IMR-90 (cell line): ENCODE measurements around the gene HOXD13. TPM values are rescaled to one million over a fixed set of nuclear protein-coding genes. Genes with fewer than 3 reads are reported as not detected.
A peak's percentile ranks its signal among the peaks of the same experiment; 100 is the strongest.

ENCODE experiments used
- ATAC-seq: fragments of 200-7000 bp; cut with Tn5 transposase; 2 replicates; pipeline ENCODE4 v1.9.1; 2020; ENCODE audit warnings: low read depth, mild to moderate bottlenecking, moderate library complexity
- BruUV-seq: library from RNA; stranded (reverse); fragments of 400-500 nt; replicated peaks from 2 replicates; lab custom pipeline; 2021; lab: Mats Ljungman, UMichigan
- CTCF ChIA-PET: fragments of 300-600 bp; formaldehyde crosslinking; extraction: SDS; loops from one replicate; lab custom pipeline; 2021; ENCODE audit warnings: antibody characterized with exemption; lab: Yijun Ruan, JAX
- POLR2A ChIA-PET: fragments of 300-600 bp; sonication (Branson Sonifier 250); formaldehyde crosslinking; loops from one replicate; lab custom pipeline; 2022; ENCODE audit warnings: antibody characterized with exemption; ENCODE audit not compliant: unreplicated experiment; lab: Charles Lee
- DNase-seq: peaks from one replicate; pipeline ENCODE4 v3.0.0; 2013
- H2AFZ ChIP-seq: replicated peaks from 2 replicates; pipeline ENCODE3; 2013; ENCODE audit warnings: low read length, mild to moderate bottlenecking; ENCODE audit not compliant: poor library complexity
- H2AK5ac ChIP-seq: 2 replicates; pipeline ENCODE4 v1.6.1; 2013; ENCODE audit warnings: low read depth, low read length, inconsistent platforms
- H2AK9ac ChIP-seq: replicated peaks from 2 replicates; pipeline ENCODE3; 2013; ENCODE audit warnings: mild to moderate bottlenecking, low read depth, low read length, moderate library complexity; ENCODE audit not compliant: poor library complexity
- H2BK120ac ChIP-seq: 2 replicates; pipeline ENCODE4 v1.6.1; 2013; ENCODE audit warnings: low read depth, low read length, inconsistent platforms
- H2BK15ac ChIP-seq: 3 replicates; pipeline ENCODE4 v1.6.1; 2013; ENCODE audit warnings: low read depth, low read length, inconsistent platforms
- H2BK20ac ChIP-seq: 2 replicates; pipeline ENCODE4 v1.6.1; 2013; ENCODE audit warnings: low read depth, mild to moderate bottlenecking, inconsistent platforms, low read length, moderate library complexity
- H2BK5ac ChIP-seq: 2 replicates; pipeline ENCODE4 v1.6.1; 2013; ENCODE audit warnings: mild to moderate bottlenecking, low read depth, low read length, inconsistent platforms; ENCODE audit not compliant: poor library complexity, severe bottlenecking
- H3K14ac ChIP-seq: replicated peaks from 2 replicates; pipeline ENCODE4 v1.6.1; 2013; ENCODE audit warnings: low read depth, low read length, inconsistent platforms
- H3K18ac ChIP-seq: 2 replicates; pipeline ENCODE4 v1.6.1; 2013; ENCODE audit warnings: low read depth, low read length, control low read depth
- H3K23ac ChIP-seq: 2 replicates; pipeline ENCODE4 v1.6.1; 2013; ENCODE audit warnings: low read depth, low read length, inconsistent platforms
- H3K27ac ChIP-seq: 2 replicates; pipeline ENCODE4 v1.5.1; 2013; ENCODE audit warnings: mild to moderate bottlenecking, control low read depth, low read length; ENCODE audit not compliant: insufficient read depth
- H3K27me3 ChIP-seq: 2 replicates; pipeline ENCODE4 v1.6.1; 2013; ENCODE audit warnings: low read length; ENCODE audit not compliant: control insufficient read depth, insufficient read depth
- H3K36me3 ChIP-seq: 2 replicates; pipeline ENCODE4 v1.6.1; 2013; ENCODE audit warnings: low read length, mixed read lengths; ENCODE audit not compliant: control insufficient read depth, insufficient read depth
- H3K4ac ChIP-seq: 2 replicates; pipeline ENCODE4 v1.6.1; 2013; ENCODE audit warnings: low read depth, low read length, inconsistent platforms
- H3K4me1 ChIP-seq: 2 replicates; pipeline ENCODE4 v1.6.1; 2013; ENCODE audit warnings: low read length, mixed read lengths; ENCODE audit not compliant: control insufficient read depth, insufficient read depth
- H3K4me2 ChIP-seq: 2 replicates; pipeline ENCODE4 v1.6.1; 2013; ENCODE audit warnings: low read depth, mild to moderate bottlenecking, control low read depth, low read length, moderate library complexity
- H3K4me3 ChIP-seq: 2 replicates; pipeline ENCODE4 v1.5.1; 2013; ENCODE audit warnings: low read depth, mild to moderate bottlenecking, control low read depth, low read length, moderate library complexity; ENCODE audit not compliant: insufficient read depth
- H3K56ac ChIP-seq: 2 replicates; pipeline ENCODE4 v1.6.1; 2013; ENCODE audit warnings: low read length, inconsistent platforms; ENCODE audit not compliant: insufficient read depth; ENCODE audit errors: extremely low read depth
- H3K79me1 ChIP-seq, 2 experiments: 2 replicates each; pipeline ENCODE4 v1.6.1; 2013; ENCODE audit warnings: low read length in 2 of 2, inconsistent platforms in 1 of 2, low read depth in 1 of 2
- H3K9ac ChIP-seq: 2 replicates; pipeline ENCODE4 v1.6.1; 2013; ENCODE audit warnings: low read depth, low read length, control low read depth
- H3K9me1 ChIP-seq: 2 replicates; pipeline ENCODE4 v1.6.1; 2013; ENCODE audit warnings: low read length, inconsistent platforms; ENCODE audit not compliant: insufficient read depth
- H3K9me3 ChIP-seq: 2 replicates; pipeline ENCODE4 v1.6.1; 2013; ENCODE audit warnings: low read length; ENCODE audit not compliant: control insufficient read depth, insufficient read depth
- H4K20me1 ChIP-seq: 2 replicates; pipeline ENCODE4 v1.6.1; 2013; ENCODE audit warnings: low read length, inconsistent platforms; ENCODE audit not compliant: insufficient read depth
- H4K5ac ChIP-seq: 2 replicates; pipeline ENCODE4 v1.6.1; 2013; ENCODE audit warnings: mild to moderate bottlenecking, low read depth, low read length, control low read depth
- H4K8ac ChIP-seq, 2 experiments: 2 replicates each; pipeline ENCODE4 v1.6.1; 2013; ENCODE audit warnings: low read depth in 2 of 2, low read length in 2 of 2, control low read depth in 1 of 2, inconsistent platforms in 1 of 2
- H4K91ac ChIP-seq: 2 replicates; pipeline ENCODE4 v1.6.1; 2013; ENCODE audit warnings: low read depth, low read length, inconsistent platforms; ENCODE audit not compliant: insufficient read depth
- CEBPB ChIP-seq: IDR thresholded peaks from 2 replicates; pipeline ENCODE4 v1.6.1; 2012; ENCODE audit warnings: low read depth, low read length, improper control_type of control experiment
- FOS ChIP-seq: fragments of 150-350 bp; IDR thresholded peaks from 2 replicates; pipeline ENCODE4 v1.6.1; 2016; ENCODE audit warnings: low read depth, low read length
- MAFK ChIP-seq: IDR thresholded peaks from 2 replicates; pipeline ENCODE4 v1.6.1; 2012; ENCODE audit warnings: low read depth, low read length, improper control_type of control experiment
- MAZ ChIP-seq: IDR thresholded peaks from 2 replicates; pipeline ENCODE4 v1.6.1; 2012; ENCODE audit warnings: low read depth, mild to moderate bottlenecking, low read length, improper control_type of control experiment, moderate library complexity, borderline replicate concordance
- NFE2L2 ChIP-seq: fragments of 150-350 bp; IDR thresholded peaks from 2 replicates; pipeline ENCODE4 v1.6.1; 2016; ENCODE audit warnings: low read depth, mild to moderate bottlenecking, low read length
- POLR2A ChIP-seq: IDR thresholded peaks from 2 replicates; pipeline ENCODE4 v1.6.1; 2012; ENCODE audit warnings: mild to moderate bottlenecking, low read depth, low read length
- RAD21 ChIP-seq: IDR thresholded peaks from 2 replicates; pipeline ENCODE4 v1.6.1; 2012; ENCODE audit warnings: low read length, improper control_type of control experiment
- SMC3 ChIP-seq: fragments of 150-350 bp; IDR thresholded peaks from 2 replicates; pipeline ENCODE4 v1.6.1; 2016; ENCODE audit warnings: low read depth, mild to moderate bottlenecking, antibody characterized with exemption, low read length, moderate library complexity
- WGBS, 2 experiments: methylation state at CpG; one replicate each; pipeline versions ENCODE4 v1.1.5 to v1.1.7; 2013; ENCODE audit warnings: missing lambda C conversion rate in 2 of 2; ENCODE audit not compliant: insufficient read length in 1 of 2; ENCODE audit errors: extremely low coverage in 2 of 2; 5-methylcytosine and 5-hydroxymethylcytosine counted together
- dilution Hi-C: fragments of 300-500 bp; cut with HindIII; formaldehyde crosslinking; loops from one replicate; pipeline ENCODE4 v1.14.3; 2018; ENCODE audit warnings: low sequenced_read_pairs; ENCODE audit not compliant: unreplicated experiment
- in situ Hi-C: fragments of 300-500 bp; cut with MboI; formaldehyde crosslinking; loops from 3 replicates; pipeline ENCODE4 v1.14.3; 2019; ENCODE audit warnings: low sequenced_read_pairs, inconsistent platforms, mixed read lengths
- intact Hi-C: fragments of 100-400 bp; cut with micrococcal nuclease; formaldehyde crosslinking; loops from 2 replicates; pipeline ENCODE4 v1.10.0; 2022
- polyA plus RNA-seq, 3 experiments: library from polyadenylated mRNA; depleted of rRNA; stranded (reverse); fragments of >200 nt; gene quantifications; 2 replicates each; pipeline ENCODE4 v1.2.3, GENCODE V29; 2012; ENCODE audit warnings: low replicate concordance in 1 of 3
- total RNA-seq: library from RNA; depleted of rRNA; stranded (reverse); fragments of >200 nt; gene quantifications from 2 replicates; pipeline ENCODE4 v1.2.3, GENCODE V29; 2012
- TF ChIP-seq, protein P1 (sequence below): fragments of 150-350 bp; IDR thresholded peaks from 2 replicates; pipeline ENCODE4 v1.6.1; 2016; ENCODE audit warnings: low read depth, mild to moderate bottlenecking, low read length, moderate library complexity, borderline replicate concordance
- TF ChIP-seq, protein P2 (sequence below): fragments of 150-350 bp; IDR thresholded peaks from 2 replicates; pipeline ENCODE4 v1.6.1; 2017; ENCODE audit warnings: mild to moderate bottlenecking, antibody characterized with exemption, low read length, low read depth
- TF ChIP-seq, protein P3 (sequence below): conservative IDR thresholded peaks from 2 replicates; pipeline ENCODE4 v1.5.1; 2012; ENCODE audit warnings: mild to moderate bottlenecking, low read depth, low read length, improper control_type of control experiment

Gene HOXD13
- total and polyA plus RNA-seq, 2 of the 4 experiments (the other 2 are of a cell fraction) = not detected

DNA sequence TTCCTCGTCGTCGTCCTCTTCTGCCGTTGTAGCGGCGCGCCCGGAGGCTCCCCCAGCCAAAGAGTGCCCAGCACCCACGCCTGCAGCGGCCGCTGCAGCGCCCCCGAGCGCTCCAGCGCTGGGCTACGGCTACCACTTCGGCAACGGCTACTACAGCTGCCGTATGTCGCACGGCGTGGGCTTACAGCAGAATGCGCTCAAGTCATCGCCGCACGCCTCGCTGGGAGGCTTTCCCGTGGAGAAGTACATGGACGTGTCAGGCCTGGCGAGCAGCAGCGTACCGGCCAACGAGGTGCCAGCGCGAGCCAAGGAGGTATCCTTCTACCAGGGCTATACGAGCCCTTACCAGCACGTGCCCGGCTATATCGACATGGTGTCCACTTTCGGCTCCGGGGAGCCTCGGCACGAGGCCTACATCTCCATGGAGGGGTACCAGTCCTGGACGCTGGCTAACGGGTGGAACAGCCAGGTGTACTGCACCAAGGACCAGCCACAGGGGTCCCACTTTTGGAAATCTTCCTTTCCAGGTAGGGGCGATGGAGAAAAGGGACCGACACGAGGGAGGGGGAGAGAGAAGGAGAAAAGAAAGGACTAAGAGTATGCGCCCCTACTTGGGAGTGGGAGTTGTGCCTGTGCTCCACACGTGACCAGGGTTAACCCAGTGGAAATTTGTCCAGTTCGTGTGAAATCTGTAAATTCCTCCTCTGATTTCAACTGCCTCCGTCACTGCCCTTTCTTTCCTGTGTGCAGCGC is 800 bp downstream of the HOXD13 start:
- ChIA-PET POLR2A (no interaction called here), CTCF (no interaction called here)
- Histone ChIP-seq H4K8ac (no peak overlapping the region), H3K36me3 (no peaks in the 10 kb centered on the region), H3K4me2 (peak overlapping the region; percentile 20; the same call in 1 of the 2 replicates), H3K56ac (no peak overlapping the region), H3K4ac (no peak overlapping the region), H4K5ac (no peak overlapping the region), H3K9ac (no peak overlapping the region), H3K27ac (no peak overlapping the region), H4K91ac (no peak overlapping the region), H3K4me1 (peaks cover 3% of the 10 kb centered on the region; the same call in 1 of the 2 replicates), H3K4me3 (no peak overlapping the region; the same call in 1 of the 2 replicates), H3K23ac (no peak overlapping the region), H2AK5ac (no peak overlapping the region), H3K9me3 (peaks cover 9% of the 10 kb centered on the region), H2AK9ac (no peak overlapping the region), H3K9me1 (no peaks in the 10 kb centered on the region), H2BK20ac (no peak overlapping the region), H2BK120ac (no peak overlapping the region), H3K79me1 (no peaks in the 10 kb centered on the region), H2BK5ac (no peak overlapping the region), H3K27me3 (peaks cover 90% of the 10 kb centered on the region), H2AFZ (peak overlapping the region; percentile 57), H3K14ac (no peak overlapping the region), H3K18ac (no peak overlapping the region), H2BK15ac (no peak overlapping the region), H4K20me1 (no peaks in the 10 kb centered on the region)
- no peak for DNase-seq
- in situ Hi-C loops (loop anchor here (10.0 to 25.0 kb wide), 4 partner anchors 409 to 1356 kb away; no protein-coding TSS in a partner anchor), intact Hi-C loops (loop anchor here (10.0 kb wide), 1 partner anchor 1389 kb away; no protein-coding TSS in a partner anchor), dilution Hi-C loops (no loop called here)
- no TSS peak for BruUV-seq
- no peak for ATAC-seq
- TF ChIP-seq, protein P1, sequence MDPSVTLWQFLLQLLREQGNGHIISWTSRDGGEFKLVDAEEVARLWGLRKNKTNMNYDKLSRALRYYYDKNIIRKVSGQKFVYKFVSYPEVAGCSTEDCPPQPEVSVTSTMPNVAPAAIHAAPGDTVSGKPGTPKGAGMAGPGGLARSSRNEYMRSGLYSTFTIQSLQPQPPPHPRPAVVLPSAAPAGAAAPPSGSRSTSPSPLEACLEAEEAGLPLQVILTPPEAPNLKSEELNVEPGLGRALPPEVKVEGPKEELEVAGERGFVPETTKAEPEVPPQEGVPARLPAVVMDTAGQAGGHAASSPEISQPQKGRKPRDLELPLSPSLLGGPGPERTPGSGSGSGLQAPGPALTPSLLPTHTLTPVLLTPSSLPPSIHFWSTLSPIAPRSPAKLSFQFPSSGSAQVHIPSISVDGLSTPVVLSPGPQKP = no peak
- TF ChIP-seq FOS = no peak
- no peak for TF ChIP-seq MAFK
- TF ChIP-seq, protein P2, sequence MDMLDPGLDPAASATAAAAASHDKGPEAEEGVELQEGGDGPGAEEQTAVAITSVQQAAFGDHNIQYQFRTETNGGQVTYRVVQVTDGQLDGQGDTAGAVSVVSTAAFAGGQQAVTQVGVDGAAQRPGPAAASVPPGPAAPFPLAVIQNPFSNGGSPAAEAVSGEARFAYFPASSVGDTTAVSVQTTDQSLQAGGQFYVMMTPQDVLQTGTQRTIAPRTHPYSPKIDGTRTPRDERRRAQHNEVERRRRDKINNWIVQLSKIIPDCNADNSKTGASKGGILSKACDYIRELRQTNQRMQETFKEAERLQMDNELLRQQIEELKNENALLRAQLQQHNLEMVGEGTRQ = no peak
- no peak for TF ChIP-seq RAD21
- TF ChIP-seq CEBPB = no peak
- no peak for TF ChIP-seq NFE2L2
- TF ChIP-seq, protein P3, sequence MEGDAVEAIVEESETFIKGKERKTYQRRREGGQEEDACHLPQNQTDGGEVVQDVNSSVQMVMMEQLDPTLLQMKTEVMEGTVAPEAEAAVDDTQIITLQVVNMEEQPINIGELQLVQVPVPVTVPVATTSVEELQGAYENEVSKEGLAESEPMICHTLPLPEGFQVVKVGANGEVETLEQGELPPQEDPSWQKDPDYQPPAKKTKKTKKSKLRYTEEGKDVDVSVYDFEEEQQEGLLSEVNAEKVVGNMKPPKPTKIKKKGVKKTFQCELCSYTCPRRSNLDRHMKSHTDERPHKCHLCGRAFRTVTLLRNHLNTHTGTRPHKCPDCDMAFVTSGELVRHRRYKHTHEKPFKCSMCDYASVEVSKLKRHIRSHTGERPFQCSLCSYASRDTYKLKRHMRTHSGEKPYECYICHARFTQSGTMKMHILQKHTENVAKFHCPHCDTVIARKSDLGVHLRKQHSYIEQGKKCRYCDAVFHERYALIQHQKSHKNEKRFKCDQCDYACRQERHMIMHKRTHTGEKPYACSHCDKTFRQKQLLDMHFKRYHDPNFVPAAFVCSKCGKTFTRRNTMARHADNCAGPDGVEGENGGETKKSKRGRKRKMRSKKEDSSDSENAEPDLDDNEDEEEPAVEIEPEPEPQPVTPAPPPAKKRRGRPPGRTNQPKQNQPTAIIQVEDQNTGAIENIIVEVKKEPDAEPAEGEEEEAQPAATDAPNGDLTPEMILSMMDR = no peak
- no peak for TF ChIP-seq POLR2A
- no peak for TF ChIP-seq MAZ
- no peak for TF ChIP-seq SMC3
- WGBS, 2 experiments = 3% methylated on average over 14 of the region's 53 CpGs; no CpG with 5 or more reads in 1 of the 2 experiments
